ENCODE measurements around the gene ADGRG2. TPM values are rescaled to one million over a fixed set of nuclear protein-coding genes. Genes with fewer than 3 reads are reported as not detected.

ADGRG2 gene
- total and polyA plus RNA-seq, 9 of the 15 experiments (the other 6 are each of a cell fraction or from before 2014, with no cell fraction given): 0.03 TPM; not detected in 8

- TF ChIP-seq PKNOX1 (IDR thresholded peaks at IDR 0.05): no peak
- no peak for TF ChIP-seq ZNF311 (CRISPR knock-in tag; IDR thresholded peaks at IDR 0.05)
- TF ChIP-seq ZNF318 (IDR thresholded peaks at IDR 0.05; ENCODE audit: borderline replicate concordance in 1 of 2, low read depth in 1 of 2): no peak
- TF ChIP-seq, protein P1, sequence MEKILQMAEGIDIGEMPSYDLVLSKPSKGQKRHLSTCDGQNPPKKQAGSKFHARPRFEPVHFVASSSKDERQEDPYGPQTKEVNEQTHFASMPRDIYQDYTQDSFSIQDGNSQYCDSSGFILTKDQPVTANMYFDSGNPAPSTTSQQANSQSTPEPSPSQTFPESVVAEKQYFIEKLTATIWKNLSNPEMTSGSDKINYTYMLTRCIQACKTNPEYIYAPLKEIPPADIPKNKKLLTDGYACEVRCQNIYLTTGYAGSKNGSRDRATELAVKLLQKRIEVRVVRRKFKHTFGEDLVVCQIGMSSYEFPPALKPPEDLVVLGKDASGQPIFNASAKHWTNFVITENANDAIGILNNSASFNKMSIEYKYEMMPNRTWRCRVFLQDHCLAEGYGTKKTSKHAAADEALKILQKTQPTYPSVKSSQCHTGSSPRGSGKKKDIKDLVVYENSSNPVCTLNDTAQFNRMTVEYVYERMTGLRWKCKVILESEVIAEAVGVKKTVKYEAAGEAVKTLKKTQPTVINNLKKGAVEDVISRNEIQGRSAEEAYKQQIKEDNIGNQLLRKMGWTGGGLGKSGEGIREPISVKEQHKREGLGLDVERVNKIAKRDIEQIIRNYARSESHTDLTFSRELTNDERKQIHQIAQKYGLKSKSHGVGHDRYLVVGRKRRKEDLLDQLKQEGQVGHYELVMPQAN (IDR thresholded peaks at IDR 0.05; ENCODE audit: borderline replicate concordance): no peak
- TF ChIP-seq IRF2 (CRISPR knock-in tag; IDR thresholded peaks at IDR 0.05): no peak
- no peak for TF ChIP-seq ZNF431 (CRISPR knock-in tag; IDR thresholded peaks at IDR 0.05)
Measured at GRCh38 chrX:18945483-18945882, 176.8 kb downstream of the ADGRG2 start (continued).

Measured in K562 (cell line).